HG02840 (cell line): ENCODE data around the gene FAM53B.

Experiments
- ATAC-seq: cut with Tn5 transposase; IDR thresholded peaks from one replicate; pipeline ENCODE4 v1.9.1; 2021; ENCODE audit warnings: mild to moderate bottlenecking, moderate library complexity, moderate number of reproducible peaks; ENCODE audit not compliant: unreplicated experiment, low FRiP score

FAM53B gene

DNA sequence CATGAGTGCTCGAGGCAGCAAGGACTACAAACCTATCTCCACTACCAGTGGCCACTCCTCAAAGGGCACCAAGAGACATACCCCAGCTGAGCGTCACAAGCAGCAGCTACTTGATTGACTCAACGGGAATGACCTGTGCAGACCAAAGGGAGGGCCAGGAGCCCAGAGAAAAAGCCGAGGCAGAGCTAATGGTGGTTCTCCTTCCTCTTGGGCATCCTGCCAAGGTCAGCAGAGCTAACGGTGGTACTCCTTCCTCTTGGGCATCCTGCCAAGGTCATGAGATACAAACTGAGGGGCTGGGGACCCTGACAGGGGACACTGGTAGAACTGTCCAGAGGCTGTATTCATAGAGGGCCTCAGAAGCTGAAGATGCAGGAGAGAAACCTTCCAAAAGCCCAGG is 60.4 kb downstream of the FAM53B start:
- ATAC-seq, result no peak

- ATAC-seq, result no peak
These were observed 62.3 kb downstream of the FAM53B start for GRCh38 chr10:124681626-124682552.

DNA sequence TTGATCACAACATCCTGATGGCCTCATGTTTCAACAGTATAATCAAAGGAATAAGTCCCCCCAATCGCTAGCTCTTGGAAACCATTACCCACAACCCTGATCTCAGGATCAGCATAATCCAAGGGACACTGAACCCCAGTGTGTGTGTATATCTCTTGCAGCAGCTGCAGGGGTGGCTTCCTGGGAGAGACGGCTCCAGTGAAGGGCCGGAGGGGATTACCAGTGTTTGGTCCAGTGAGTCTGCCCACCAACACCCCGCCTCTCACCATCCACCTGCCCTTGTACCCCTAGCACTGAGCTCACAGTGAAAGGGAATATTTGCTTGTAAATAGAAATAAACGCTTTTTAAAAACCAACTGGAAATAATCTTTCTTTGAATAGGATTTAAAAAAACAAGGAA is 63.1 kb downstream of the FAM53B start:
- ATAC-seq, result no peak

GRCh38 chr10:124680675-124681074 is 63.5 kb downstream of the FAM53B start:
- ATAC-seq, result no peak

DNA sequence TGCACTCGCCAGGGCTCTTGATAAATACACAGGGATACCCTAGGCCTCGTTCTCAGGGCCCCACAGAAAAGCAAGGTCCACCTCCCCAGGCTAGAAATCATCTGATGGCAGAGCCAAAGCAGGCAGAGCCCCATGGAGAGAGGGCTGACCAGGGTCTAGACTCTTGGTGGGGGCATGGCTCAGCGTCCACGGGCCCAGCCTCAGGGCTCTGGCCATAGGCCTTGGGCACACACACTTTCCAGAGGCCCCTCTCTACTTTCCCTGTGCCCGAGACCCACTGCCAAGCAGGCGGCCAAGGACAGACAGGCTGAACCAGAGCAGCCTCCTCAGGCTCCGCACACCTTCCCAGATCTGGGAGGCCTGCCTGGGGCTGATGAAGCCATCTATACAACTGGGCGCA is 64.8 kb downstream of the FAM53B start:
- no peak for ATAC-seq

- ATAC-seq, result no peak
These were observed 65.5 kb downstream of the FAM53B start for GRCh38 chr10:124678557-124679240.

DNA sequence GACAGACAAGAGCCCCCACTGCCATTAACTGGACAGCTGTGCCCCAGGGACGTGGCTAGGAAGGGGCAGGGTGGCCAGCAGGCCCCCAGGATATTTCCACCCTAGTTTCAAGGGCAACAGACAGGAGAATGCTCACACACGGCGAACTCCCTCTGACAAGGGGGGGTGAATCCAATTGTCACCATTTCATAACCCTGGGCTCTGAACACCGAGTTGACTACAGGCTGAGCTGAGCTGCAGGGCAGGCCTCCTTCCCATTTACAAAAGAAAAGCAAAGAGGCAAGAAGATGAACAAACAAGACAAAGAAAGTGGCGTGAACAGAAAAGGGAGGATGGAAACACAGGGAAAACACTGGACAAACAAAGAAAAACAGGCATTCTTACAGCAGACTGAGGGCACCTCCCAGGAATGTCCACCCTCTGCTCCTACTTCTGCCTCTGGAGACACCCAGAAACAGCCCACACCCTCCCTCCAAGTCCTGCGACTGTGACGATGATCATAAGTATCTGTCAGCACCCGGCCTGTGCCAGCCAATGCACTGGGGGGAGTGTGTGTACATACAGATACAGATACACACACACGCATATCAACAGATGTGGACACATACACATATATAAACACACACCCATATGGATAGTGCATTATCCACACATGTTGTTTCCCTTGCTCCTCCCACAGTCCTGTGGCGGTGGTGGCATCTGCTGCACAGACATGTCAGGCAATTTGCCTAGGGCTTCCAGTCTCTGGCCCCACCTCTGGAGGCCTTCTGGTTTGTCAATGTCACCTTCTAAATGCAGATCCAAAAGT is 66.2 kb downstream of the FAM53B start:
- ATAC-seq, result no peak

DNA sequence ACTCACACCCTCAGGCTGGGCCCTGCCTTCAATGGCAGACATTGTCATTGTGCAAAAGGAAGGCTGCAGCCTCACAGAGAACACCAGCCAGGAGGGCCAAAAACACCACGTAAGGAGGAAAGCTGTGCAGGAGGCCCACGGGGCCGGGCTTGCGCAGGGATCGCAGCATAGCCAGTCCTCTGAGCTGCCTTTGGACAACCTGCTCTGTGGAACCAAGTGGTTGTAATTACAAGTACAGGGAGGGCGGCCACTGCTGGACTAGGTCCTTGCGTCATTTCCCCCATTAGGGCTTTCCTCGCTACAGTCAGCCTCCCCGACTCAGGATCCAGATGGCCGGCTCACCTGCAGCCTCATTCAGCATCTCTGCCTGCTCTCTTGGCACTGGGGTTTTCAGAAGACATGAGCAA is 66.9 kb downstream of the FAM53B start:
- no peak for ATAC-seq

DNA sequence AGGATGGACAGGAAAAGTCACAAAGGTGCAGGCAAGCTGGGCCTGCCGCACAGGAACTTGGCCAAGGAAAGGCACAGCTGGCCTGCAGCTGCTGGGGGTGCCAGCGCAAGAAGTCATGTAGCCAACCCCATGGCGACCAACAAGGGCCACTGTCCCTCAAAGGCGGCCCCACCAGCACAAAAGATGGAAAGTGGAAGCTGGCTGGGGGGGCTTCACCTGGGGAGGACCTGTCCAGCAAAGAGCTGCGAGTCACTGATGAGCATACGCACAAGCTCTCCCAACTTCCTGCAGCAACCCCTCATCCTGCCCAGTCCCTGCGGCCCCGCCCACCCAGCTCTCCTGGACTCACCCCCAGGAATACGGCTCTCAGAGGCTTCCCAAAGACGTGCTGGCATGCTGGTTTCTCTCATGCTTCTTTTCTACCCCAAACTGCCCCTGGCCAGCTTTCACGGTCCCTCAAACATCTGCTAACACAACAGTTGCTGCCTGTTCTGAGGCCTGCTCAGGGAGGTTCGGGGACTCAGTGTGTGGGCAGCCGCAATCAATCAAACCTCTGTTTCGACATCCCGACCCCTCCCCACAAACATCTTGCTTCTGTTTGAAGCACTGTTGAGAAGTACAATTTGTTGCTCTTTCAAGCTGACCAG is 67.6 kb downstream of the FAM53B start:
- ATAC-seq, result no peak

GRCh38 chr10:124675824-124676223 is 68.4 kb downstream of the FAM53B start:
- no peak for ATAC-seq

- ATAC-seq, result no peak
These were observed 68.9 kb downstream of the FAM53B start for GRCh38 chr10:124675261-124675660.

GRCh38 chr10:124674768-124675222 is 69.4 kb downstream of the FAM53B start:
- no peak for ATAC-seq

DNA sequence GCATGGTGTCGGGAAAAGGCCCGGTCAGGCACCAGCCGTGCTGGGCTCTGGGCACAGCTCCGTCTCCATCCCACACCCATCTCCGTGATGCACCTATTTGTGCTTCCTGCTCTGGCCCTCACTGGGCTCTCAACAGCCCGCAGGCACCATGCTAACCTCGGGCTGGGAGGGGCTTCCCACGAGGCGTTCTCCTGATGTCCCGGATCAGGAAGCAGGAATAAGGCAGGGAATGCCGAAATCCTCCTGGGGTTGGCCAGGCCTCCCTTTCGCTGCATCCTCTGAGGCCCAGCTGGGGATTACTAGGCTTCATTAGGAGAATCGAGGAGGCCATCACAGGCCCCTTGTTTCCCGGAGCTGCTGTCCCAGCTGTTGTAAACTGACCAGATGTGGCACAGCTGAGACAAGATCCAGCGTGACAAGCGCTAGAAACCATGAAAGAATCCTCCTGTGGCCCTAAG is 72.0 kb downstream of the FAM53B start:
- no peak for ATAC-seq

GRCh38 chr10:124671486-124672075 is 72.6 kb downstream of the FAM53B start:
- no peak for ATAC-seq

DNA sequence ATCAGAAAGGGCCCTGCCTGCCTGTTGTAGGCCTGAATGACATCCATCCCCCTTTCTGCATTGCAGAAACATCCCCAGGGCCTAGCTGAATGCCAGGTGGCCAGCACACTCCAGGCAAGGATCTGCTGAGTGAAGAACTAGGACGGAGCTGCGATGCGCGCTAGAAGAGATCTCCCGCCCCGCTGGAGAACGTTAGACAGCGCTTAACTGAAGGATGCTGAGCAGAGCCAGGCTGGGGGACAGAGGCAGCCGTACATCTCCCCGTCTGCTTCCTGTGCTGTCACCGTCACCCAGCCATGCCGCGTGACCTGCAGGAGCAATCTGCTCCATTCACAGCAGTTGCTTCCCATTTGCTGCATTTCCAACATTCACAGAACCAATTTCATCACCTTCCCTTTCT is 73.3 kb downstream of the FAM53B start:
- no peak for ATAC-seq

GRCh38 chr10:124669824-124670654 is 74.1 kb downstream of the FAM53B start:
- no peak for ATAC-seq

- ATAC-seq, result no peak
These were observed 74.9 kb downstream of the FAM53B start for GRCh38 chr10:124669141-124669823.

- no peak for ATAC-seq
These were observed 75.6 kb downstream of the FAM53B start for GRCh38 chr10:124668517-124669051.
